NOMO-1 treated with dmso at 0.1 percent for 144 hours (cell line): ENCODE data around the gene TRIM7.
"Not testable (repeated sequence)": the region's sequence is repeated elsewhere in the genome, so short reads cannot be mapped to it uniquely, and the experiment has no call there.

Source experiments
- DNase-seq: peaks from one replicate; lab custom pipeline; 2025; ENCODE audit not compliant: unreplicated experiment; lab: John Stamatoyannopoulos, UW

The TRIM7 gene

DNA sequence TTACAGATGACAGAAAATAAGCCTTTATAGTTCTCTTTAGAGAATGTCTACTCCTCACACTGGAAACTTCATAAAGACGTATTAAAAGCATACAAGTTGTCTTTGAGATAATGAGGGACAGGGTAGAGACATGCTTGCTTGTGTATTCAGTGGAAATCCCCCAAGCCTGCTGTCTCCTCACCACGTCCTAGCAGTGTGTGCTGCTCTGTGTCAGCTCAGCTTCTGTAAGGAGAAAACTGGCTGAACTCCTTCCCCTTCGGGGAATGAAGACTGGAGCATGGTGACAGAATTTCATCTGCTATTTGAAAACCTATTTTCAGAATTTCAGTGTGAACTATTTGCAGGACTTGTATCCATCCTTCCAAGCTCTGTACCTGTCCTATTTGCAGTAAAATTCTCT is 48.2 kb downstream of the TRIM7 start:
- no peak for DNase-seq

- DNase-seq: no peak
Measured at GRCh38 chr5:181153814-181154213, 51.2 kb downstream of the TRIM7 start.

- DNase-seq: no peak
Measured at GRCh38 chr5:181152406-181152805, 52.6 kb downstream of the TRIM7 start.

DNA sequence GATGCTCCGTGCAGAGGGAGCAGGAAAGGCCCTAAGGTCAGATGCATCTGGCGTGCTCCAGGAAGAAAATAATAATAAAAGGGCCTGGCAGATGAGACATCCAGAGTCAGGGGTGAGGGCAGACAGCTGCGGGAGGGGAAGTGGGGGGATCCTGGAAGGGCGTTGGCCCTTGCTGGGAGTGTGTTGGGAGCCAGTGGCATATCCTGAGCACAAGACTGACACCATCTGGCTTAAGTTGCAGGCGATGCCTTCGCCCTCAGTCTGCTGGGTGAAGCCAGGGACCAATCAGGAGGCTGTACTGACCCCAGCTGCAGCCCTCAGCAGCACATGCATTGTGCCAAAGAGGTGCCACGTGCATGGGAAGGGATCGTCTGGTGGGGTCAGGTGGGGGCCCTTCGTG is 53.9 kb downstream of the TRIM7 start:
- no peak for DNase-seq

DNA sequence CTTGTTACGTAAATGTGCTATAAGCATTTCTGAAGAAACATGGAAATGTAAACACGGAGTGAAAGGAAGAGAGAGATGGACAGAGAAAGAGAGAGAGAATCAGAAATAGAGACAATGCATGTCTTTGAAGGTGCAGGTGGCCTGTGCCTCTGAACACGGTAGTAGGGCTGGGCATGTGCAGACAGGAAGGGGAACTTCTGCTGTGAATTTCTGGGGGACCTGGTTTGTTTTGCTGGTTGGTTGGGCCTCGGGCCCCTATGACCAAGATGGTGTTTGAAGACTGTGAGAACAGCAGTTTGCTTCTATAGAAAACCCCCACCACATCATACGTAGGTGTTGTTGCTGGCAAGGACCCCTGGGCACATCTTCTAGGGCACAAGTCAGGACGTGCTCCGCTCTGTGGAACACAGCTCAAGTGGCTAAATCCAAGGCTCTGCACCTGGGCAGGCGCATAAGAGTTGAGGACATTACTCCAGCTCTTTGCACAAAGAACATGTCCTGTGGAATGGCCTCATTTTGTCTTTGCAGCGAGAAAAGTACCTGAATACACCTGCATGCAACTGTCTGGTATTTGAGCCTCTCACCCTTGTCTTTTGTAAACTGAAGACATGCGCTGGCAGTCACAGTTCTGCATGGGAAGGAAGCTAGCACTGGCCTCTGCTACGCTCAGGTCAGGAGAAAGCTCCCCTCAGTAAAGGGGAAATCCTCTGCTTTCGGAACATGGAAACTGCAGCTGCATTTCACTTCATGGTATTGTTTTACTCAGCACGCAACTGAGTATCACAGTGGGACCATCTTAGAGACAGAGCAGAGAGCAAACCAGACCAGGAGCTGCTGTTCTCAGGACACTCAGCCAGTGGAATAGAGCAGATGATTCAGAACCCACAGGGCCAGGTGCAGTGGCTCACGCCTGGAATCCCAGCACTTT is 54.9 kb downstream of the TRIM7 start:
- no peak for DNase-seq

DNA sequence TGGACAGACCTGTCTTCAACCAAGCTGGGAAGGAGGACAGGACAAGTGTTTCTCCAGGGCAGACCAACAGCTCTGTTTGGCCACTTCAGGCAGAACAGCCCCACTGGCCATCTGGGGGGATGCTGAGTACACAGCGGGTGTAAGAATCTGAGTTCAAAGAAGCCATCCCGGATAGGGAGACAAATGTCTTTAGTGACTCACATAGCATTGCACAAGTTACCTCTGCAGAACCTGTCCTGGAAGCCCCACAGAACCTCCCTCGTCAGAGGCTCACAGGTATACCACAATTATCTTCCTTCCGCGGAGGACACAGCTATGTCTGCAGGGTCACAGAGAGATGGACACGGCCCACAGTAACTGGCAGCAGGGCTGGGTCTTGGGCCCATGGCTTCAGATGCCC is 55.6 kb downstream of the TRIM7 start:
- DNase-seq: no peak

- DNase-seq: not testable (repeated sequence)
Measured at GRCh38 chr5:181146927-181147636, 57.9 kb downstream of the TRIM7 start, which contains the start of gene OR2V2. Gene OR2V2, plus strand, starts transcription at chr5:181147586. Its CDS starts 7,357 bp downstream, at chr5:181154943.

- no peak for DNase-seq
Measured at GRCh38 chr5:181145133-181145532, 59.9 kb downstream of the TRIM7 start.
